K562 (cell line): ENCODE results near the gene TXNRD2. TPM values are rescaled to one million over a fixed set of nuclear protein-coding genes. Genes with fewer than 3 reads are reported as not detected.

ENCODE experiments used
- ARHGAP35 ChIP-seq: fragments of 450-650 bp; IDR thresholded peaks from 2 replicates; pipeline ENCODE4 v1.6.1; 2018; ENCODE audit not compliant: partially characterized antibody
- CBFA2T3 ChIP-seq: fragments of 450-650 bp; IDR thresholded peaks from 2 replicates; pipeline ENCODE4 v1.6.1; 2017
- CGGBP1 ChIP-seq: fragments of 250-450 bp; sonication (Bioruptor Pico); IDR thresholded peaks from 2 replicates; pipeline ENCODE4 v1.9.0; 2021; ENCODE audit warnings: mild to moderate bottlenecking
- CHD2 ChIP-seq: IDR thresholded peaks from 2 replicates; pipeline ENCODE4 v1.6.1; 2011; ENCODE audit warnings: low read depth, low read length
- DDX20 ChIP-seq: fragments of 450-650 bp; IDR thresholded peaks from 2 replicates; pipeline ENCODE4 v1.6.1; 2016; ENCODE audit warnings: missing genetic modification characterization, low read depth, mild to moderate bottlenecking, missing compliant biosample characterization, moderate library complexity
- ELF4 ChIP-seq: fragments of 450-650 bp; formaldehyde crosslinking; IDR thresholded peaks from 2 replicates; pipeline ENCODE4 v1.4.0; 2022; ENCODE audit warnings: missing genetic modification characterization
- ERF ChIP-seq: fragments of 450-650 bp; formaldehyde crosslinking; IDR thresholded peaks from 2 replicates; pipeline ENCODE4 v1.4.0; 2020; ENCODE audit warnings: mild to moderate bottlenecking, mixed read lengths
- ETS2 ChIP-seq: IDR thresholded peaks from 2 replicates; pipeline ENCODE4 v1.6.1; 2016; ENCODE audit warnings: borderline replicate concordance, missing genetic modification characterization, mild to moderate bottlenecking, moderate library complexity, missing compliant biosample characterization; ENCODE audit not compliant: poor library complexity, severe bottlenecking
- FOSL1 ChIP-seq: fragments of 200-800 bp; sonication (Bioruptor generic); conservative IDR thresholded peaks from 2 replicates; pipeline ENCODE4 v1.6.1; 2016; ENCODE audit warnings: missing genetic modification characterization, missing compliant biosample characterization
- HSF4 ChIP-seq: fragments of 250-450 bp; sonication (Bioruptor Pico); IDR thresholded peaks from 2 replicates; pipeline ENCODE4 v2.1.2; 2022; ENCODE audit warnings: mild to moderate bottlenecking, moderate library complexity, borderline replicate concordance
- L3MBTL2 ChIP-seq: fragments of 450-650 bp; IDR thresholded peaks from 2 replicates; pipeline ENCODE4 v1.6.1; 2016; ENCODE audit warnings: mild to moderate bottlenecking, moderate library complexity
- MEF2A ChIP-seq: IDR thresholded peaks from 2 replicates; pipeline ENCODE4 v1.6.1; 2011; ENCODE audit warnings: low read depth, mild to moderate bottlenecking, low read length, moderate library complexity; ENCODE audit not compliant: control insufficient read depth
- REST ChIP-seq, 2 experiments: fragments of 450-650 bp; formaldehyde crosslinking in 1 of 2; IDR thresholded peaks; 2 replicates each; pipeline versions ENCODE4 v1.4.0 to v1.6.1; 2014 to 2020; ENCODE audit warnings: mild to moderate bottlenecking in 2 of 2, borderline replicate concordance in 1 of 2, low read depth in 1 of 2
- SRSF1 ChIP-seq: fragments of 200-400 bp; formaldehyde crosslinking; IDR thresholded peaks from 2 replicates; pipeline ENCODE4 v1.6.1; 2017; ENCODE audit warnings: mild to moderate bottlenecking, low read depth, low read length, moderate library complexity
- ZBTB2 ChIP-seq: fragments of 450-650 bp; IDR thresholded peaks from 2 replicates; pipeline ENCODE4 v1.6.1; 2016; ENCODE audit warnings: antibody characterized with exemption
- ZBTB7A ChIP-seq: IDR thresholded peaks from 2 replicates; pipeline ENCODE4 v1.6.1; 2011; ENCODE audit warnings: low read depth, mild to moderate bottlenecking, low read length, moderate library complexity, borderline replicate concordance; ENCODE audit not compliant: control insufficient read depth
- ZNF146 ChIP-seq: IDR thresholded peaks from one replicate; pipeline ENCODE4 v1.6.1; 2018; ENCODE audit warnings: missing compliant biosample characterization; ENCODE audit not compliant: unreplicated experiment
- polyA plus RNA-seq, 8 experiments: library from polyadenylated mRNA; depleted of rRNA in 4 of 8; stranded (reverse) in 5 of 8; unstranded in 3 of 8; fragments of >200 nt; fragmentation: Nextera tagmentation in 2 of 8; fragmentation: Illumina TruSeq in 1 of 8; extraction: Ambion mirVana in 2 of 8; extraction: Trizol in 1 of 8; gene quantifications; 2 replicates each; pipeline versions ENCODE4 v1.2.1 to v1.2.3, GENCODE V29; 2011 to 2014; ENCODE audit warnings: inconsistent platforms in 1 of 8, missing spikeins in 1 of 8
- total RNA-seq, 7 experiments: library from RNA; depleted of rRNA in 6 of 7; stranded (reverse); fragments of >200 nt in 6 of 7; fragmentation: Illumina TruSeq in 2 of 7; extraction: Trizol in 2 of 7; gene quantifications; 2 replicates each; pipeline versions ENCODE4 v1.2.1 to v1.2.3, GENCODE V29; 2011 to 2021; ENCODE audit warnings: low replicate concordance in 1 of 7

TXNRD2 gene
- total and polyA plus RNA-seq, 9 of the 15 experiments (the other 6 are each of a cell fraction or from before 2014, with no cell fraction given) = 3.3 to 80.2 (median 49.4) TPM

- no peak for TF ChIP-seq ZBTB2
- TF ChIP-seq L3MBTL2 = no peak
- TF ChIP-seq ZNF146 (CRISPR knock-in tag) = no peak
- no peak for TF ChIP-seq ETS2 (tag)
- TF ChIP-seq CBFA2T3 = no peak
- no peak for TF ChIP-seq ZBTB7A
- TF ChIP-seq MEF2A = no peak
- TF ChIP-seq FOSL1 (tag) = no peak
- 0 out of 2 replicates have a peak, but pooled peaks have one; percentile 38 for TF ChIP-seq ERF (CRISPR knock-in tag)
- TF ChIP-seq CHD2 = no peak; the same call in 1 of the 2 replicates
- no peak for TF ChIP-seq REST (IDR thresholded peaks at IDR 0.05; ENCODE audit: borderline replicate concordance)
- peak; percentile 24; the same call in 1 of the 2 replicates for TF ChIP-seq REST (CRISPR knock-in tag; IDR thresholded peaks at IDR 0.05; ENCODE audit: low read depth)
- no peak; the same call in 1 of the 2 replicates for TF ChIP-seq HSF4 (CRISPR knock-in tag)
- TF ChIP-seq DDX20 (tag) = no peak
- no peak for TF ChIP-seq ARHGAP35
- peak; percentile 83; the same call in 1 of the 2 replicates for TF ChIP-seq ELF4 (CRISPR knock-in tag)
- TF ChIP-seq SRSF1 = no peak
- TF ChIP-seq CGGBP1 (CRISPR knock-in tag) = no peak
Measured at GRCh38 chr22:19969141-19969928, 27.7 kb upstream of the TXNRD2 start (continued).
